Occipital lobe (tissue), 2 donors: Measurements from ENCODE around the gene GPR139. TPM values are rescaled to one million over a fixed set of nuclear protein-coding genes. Genes with fewer than 3 reads are reported as not detected.

Experiments used
- DNase-seq: peaks from one replicate; lab custom pipeline; 2025; lab: John Stamatoyannopoulos, UW
- total RNA-seq: library from RNA; depleted of rRNA; stranded (reverse); fragments of >200 nt; gene quantifications from one replicate; pipeline ENCODE4 v1.2.3, GENCODE V29; 2014

Gene GPR139
- total RNA-seq, 1 donor from 2014 or later: 1.4 TPM

DNA sequence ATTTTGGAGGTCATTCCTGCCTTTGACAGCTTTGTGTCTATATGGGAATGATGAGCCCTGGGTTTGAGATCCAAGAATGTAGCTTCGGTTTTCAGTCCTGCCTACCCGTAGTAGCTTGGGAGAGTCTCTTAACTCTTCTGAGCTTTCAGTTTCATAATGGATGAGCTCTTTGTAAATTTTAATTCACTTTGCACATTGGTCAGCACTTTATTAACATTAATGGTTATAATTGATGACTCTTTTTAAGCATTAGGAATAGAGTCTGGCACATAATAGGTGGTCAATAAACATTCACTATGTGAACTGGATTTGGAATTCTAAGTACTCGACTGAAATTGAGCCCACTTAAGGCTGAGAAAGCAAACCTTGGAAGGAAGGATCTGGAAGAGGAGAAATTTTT, 17.3 kb downstream of the GPR139 start:
- no peak for DNase-seq

DNA sequence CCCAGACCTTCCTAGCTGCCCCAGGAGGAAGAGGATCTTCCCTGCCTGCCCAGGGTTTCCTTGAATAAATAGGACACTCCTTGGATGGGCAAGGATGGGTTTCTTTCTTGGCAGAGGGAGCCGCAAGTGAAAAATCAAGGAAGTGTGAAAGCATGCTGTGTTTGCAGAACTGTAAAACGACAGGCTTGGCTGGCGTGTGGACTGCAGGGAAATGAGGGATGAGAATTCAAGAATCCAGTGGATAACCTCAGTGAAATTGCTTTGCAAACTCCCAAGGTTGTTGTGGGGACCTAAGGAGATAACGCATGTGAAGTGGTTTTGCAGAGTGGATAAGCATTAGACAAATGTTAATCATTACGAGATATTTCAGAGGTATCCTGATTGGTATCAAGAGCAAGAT, 20.4 kb downstream of the GPR139 start:
- DNase-seq: no peak

DNA sequence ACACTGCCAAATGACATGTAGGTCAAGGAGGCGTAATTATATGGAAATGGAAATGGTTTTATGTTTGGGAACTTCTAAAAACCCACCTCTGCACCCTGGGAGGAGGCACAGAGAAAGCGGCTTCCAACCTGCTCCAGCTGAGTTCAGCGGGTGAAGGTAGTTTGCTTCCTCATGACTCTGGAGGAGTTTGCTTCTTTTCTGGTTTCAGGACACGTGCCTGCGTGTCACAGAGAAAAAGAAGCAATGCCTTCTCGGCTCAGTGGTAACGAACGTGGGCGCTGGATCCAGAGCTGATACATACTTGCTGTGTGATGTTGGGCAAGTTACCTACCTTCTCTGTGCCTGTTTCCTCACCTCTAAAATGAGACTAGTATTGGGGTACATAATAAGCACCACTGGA, 22.1 kb downstream of the GPR139 start:
- DNase-seq: no peak

DNA sequence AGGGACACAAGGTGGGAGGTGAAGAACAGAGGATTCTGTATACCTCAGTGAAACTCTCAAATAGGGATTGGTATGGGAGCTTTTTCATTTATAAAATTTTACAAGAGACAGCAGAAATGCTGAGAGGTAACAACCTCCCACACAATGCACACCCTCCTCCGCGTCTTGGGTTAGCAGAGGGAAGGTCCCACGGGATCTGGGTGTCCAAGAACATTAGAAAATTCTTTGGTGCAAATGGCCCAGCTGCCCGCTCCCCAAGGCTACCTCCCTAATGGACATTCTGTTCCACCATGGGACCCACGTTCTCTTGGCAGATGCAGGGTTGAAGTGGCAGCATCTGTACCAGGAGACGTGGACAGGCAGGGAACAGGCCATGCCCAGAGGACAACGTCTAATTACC, 22.5 kb downstream of the GPR139 start:
- DNase-seq: peak; percentile 5

DNA sequence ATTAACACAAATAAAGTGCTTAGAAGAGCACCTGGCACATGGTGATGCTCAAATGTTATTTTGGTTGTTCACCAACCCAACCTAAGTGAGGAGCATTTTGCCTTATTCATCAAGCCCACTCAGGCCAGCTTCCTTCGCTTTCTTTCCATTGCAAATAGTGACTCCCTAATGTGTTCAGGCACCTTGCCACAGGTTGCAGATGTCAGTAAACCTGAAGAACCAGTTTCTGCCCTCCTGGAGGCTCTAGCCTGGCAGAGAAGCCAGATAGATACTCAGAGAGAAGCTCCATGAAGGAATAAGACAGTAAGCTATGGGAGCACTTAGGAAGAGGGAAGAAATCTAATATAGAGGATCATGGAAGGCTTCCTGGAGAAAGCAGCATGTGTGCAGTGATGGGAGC, 23.9 kb downstream of the GPR139 start:
- no peak for DNase-seq

DNA sequence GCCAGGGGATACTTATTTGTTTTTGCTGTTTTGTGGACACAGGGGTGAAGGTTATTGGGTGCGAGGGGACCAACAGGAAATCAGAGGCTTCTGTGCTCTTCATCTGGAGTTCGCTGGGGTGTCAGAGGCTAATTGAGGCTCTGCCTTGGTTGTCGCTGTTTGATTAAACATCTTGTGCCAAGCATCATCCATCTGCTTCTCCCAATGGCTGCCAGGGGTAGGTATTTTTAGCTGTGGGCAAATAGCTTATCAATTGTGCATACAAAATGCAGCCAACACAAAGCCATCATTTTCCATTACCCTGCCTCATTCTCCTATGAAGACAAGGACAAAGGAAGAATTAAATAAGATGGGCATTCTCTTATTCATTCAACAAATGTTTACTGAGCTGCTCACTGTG, 27.8 kb downstream of the GPR139 start:
- DNase-seq: no peak

DNA sequence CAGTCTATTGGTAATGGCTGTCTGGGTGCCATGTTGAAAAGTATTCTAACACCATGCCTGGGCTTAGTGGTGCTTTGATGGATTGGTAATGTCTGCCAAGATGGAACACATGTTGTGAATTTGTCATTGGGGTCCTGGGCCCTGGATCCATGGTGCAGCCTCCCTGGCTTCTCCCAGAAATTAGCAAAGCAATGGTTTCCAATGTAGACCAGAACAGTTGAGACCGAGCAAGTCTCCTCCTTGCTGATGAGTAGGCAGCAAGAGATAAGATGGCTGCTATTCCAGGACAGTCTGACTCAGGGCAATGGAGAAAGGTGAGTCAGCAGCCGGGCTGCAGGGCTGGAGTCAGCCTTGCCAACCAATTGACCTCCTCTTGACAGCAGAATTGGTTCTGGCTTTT, 30.8 kb downstream of the GPR139 start:
- DNase-seq: no peak

DNA sequence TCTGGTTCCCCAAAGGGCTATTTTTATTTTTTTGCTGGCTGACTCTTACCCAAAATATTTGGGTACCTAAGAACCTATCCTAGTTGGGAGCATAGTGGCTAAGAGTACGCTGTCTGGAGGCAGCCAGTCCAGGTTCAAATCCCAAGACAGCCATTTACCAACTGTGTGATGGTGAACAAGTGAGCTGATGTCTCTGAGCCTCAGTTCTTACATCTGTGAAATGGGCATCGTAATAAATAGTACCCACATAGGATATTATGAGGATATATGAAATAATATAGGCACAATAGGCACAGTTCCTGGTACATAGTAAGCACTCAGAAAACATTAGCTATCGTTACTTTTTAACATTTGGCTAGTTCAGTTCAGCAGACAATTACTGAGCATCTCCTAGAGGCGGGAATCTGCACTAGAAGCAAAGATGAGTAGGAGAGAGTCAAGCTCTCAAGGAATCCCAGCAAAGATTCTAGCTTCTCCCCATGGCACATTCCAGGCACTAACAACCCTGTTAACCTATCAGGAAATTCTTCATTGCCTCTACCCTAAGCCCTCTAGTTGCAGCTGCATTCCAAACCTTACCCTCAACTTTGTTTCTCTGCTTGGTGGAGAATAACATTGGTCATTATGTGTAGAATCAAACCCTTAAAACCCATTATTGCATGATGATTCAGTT, 31.6 kb downstream of the GPR139 start:
- DNase-seq: no peak

DNA sequence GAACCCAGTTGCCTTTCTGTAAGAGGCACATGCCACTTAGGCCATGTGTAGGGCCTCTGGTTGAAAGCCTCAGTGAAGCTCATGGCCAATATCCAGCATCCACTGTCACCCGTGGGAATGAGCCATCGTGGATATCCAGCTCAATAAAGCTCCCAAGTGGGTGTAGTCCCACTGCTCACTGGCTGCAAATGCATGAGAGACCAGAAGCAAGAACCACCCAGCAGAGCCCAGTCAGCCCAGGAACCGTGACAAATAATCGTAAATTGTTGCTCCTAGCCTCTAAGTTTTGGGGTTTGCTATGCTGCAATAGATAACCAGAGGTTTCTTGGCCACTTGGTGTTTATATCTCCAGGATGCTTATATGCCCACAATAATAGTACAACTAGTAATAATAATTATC, 33.7 kb downstream of the GPR139 start:
- DNase-seq: no peak

DNA sequence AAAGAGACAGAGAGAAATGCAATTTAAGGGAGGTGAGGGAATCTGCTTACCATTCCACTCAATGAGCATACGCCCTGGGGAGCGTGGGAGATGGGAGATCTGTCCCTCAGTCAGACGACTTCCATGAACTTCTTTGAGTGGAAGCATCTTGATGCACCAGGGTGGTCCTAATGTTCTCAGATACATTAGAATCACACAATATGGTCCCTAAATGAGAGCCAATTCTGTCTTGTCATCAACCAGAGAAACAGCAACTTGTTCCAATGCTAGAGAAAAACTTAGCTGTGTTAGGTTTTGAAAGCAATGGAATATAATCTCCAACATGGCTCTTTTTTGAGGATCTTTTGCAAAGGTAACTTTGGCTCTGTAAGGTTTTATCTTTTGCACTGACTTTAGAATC, 44.1 kb downstream of the GPR139 start:
- DNase-seq: no peak

DNA sequence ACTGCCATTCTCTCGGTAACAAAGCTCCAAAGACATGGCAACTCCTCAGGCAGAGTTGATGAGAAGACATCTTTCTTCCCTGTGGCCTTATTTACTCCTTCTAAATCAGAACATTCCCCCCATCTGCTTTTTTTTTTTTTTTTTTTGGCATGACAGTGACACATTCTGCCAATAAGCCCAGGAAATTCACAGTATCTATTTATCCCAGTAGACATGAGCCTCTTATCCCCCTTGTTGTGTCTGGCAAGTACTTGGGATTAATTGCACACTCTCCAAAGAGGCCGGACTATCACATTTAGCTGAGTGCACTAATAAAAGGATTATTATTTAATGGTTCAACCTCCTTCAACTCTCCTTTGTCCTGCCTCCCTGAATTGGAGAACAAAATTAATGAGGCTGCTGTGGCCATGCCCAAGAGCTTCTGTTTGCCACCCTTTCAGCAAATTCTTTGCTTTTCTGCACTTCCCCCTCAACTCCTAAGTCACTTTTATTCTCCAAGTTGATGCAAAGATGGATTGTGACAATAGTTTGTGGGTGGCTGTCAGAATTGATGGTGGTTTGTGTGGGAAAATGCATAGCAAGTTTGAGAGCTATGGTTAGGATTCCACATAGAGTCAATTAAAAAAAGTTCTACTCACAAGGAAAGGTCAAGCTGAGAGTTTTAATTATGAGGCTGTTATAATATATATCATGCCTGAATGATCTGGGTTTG, 47.2 kb downstream of the GPR139 start:
- DNase-seq: no peak

DNA sequence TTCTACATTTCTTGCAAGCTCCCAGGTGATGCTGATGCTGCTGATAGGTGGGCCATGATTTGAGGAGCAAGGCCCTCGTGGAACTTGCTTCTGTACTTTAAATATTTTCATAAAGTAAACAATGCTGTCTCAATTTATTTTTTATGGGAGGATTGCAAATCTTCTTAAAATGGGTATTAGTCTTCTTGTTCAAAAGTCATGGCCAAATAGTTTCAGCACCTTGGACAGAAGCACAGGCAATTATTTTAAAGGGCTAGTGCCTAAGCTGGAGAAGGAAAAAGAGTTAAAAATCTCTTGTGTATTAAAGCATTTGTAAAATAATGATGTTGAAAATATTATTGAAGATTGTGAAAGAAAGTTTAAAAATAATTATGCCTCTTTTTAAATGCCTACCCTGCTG, 50.5 kb downstream of the GPR139 start:
- no peak for DNase-seq

DNA sequence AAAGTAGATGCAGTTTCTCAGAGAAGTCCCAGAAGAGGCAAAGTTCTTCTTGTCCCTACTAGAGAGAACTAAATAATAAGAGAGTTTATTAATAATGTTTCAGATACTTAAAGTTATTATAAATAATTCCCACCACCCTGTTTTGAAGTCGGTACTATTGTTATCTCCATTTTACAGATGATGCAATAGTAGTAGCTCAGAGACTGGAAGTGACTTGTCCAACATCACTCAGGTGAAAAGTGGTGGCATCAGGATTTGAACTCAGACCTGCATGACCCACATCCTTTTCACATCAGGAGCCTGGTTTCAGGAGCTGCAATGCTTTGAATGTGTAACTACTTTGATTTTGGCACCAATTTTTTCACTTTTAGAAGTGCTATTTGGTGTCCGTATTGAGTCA, 52.7 kb downstream of the GPR139 start:
- no peak for DNase-seq

DNA sequence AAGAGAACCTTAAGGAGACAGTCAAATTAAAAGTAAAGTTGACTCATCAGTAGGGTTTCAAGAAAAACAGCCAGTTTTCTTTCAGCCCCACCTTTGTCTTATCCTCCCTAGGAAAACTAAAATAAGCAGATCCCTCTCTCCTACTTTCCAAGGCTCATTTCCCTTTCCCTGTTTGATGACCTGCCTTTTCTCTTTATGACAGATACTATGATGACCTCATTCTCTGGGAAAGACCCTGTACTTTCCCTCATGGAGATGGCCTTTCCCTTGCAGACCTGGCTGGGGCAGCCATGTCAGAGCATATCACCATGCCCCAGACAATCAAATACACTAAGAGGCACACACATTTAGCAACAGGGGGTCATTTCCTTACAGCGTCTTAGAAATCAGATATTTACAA, 53.6 kb downstream of the GPR139 start:
- no peak for DNase-seq

DNA sequence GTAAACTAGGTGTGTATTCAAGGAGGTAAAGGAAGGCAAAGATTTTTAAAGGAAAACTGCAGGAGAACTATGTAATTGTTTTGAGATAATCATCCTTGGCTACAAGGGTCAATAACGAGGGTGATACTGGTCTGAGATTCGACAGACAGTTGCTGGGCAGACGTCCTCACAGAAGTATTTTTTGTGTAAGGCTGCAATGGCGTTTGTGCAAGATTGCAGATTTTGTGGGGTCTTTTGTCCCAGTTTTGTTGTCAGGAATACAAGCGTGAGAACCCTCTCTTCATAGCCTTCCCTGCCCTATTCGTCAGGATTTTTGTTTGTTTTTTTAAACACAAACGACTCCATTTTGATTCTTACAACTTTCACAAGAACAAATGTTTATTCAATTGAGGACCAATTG, 57.5 kb downstream of the GPR139 start:
- DNase-seq: no peak

DNA sequence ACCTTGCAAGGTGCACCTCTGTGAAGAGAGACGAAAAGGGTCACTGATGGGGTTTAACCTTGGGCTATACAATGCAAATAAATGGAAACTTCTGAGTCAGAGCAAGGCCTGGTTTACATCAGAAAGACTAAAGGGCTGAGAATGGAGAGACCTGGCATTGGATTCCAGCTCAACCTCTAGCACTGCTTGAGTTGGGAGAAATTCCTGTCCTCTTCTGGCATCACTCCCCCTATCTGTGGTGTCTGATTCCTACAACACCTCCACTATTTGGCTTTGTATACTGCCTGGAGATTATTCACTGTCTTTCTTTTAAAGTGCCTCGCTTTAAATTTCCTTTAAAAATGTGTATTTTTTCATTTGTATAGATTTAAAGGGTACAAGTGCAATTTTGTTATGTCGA, 68.8 kb downstream of the GPR139 start:
- no peak for DNase-seq

DNA sequence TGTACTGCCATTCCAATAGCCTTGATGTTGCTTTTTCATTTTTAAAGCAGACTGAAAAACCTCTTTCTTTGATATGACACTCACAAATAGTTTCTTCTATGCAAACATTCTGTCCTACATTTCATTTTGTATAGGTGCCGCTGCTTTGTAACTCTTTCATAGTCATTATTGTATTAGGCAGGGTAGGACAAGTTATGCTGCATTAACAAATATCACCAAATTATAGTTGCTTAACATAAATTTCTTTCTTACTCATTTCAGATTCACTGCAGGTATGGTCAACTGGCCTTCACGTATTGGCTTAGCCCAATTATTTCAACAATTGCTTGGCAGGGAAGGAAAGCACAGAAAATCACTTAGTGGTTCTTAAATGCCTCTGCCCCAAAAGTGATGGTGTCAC, 70.8 kb downstream of the GPR139 start:
- no peak for DNase-seq

DNA sequence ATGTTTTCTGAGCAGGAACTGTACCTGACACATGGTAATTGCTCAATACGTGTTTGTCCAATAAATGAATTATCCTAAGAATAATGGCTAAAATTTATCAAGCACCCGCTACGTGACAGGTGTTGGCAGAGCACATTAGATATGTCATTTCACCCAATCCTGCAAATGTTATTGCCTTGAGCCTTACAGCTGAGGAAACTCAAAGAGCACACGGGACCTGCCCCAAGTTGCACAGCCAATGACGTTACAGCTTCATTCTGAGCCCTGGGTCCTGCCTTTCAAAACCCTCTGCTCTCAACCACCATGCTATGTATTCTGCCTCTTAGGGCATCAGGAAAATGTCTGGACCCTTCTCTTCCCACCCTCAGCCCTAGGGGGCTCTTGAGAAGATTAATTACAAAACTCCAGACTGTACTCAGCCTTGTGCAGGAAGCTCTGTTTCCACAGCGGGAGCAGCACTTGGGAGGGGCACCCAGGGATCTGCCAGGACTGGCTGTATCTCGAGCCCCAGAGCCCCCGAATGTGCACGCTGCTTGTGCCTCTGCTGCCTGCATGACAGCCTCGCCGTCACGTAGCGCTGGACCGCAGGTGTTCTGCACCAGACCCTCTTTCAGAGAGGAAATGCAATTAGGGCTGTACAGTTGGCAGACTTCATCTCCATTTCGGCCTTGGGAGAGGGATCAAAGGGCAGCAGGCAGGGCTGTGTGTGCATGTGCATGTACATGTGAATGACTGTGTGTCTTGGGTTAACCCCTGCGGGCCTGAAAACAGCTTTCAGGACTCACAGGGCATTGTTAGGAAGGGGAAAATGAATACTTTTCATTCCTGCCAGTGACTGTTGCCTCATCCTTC, 71.6 kb downstream of the GPR139 start:
- DNase-seq: no peak

DNA sequence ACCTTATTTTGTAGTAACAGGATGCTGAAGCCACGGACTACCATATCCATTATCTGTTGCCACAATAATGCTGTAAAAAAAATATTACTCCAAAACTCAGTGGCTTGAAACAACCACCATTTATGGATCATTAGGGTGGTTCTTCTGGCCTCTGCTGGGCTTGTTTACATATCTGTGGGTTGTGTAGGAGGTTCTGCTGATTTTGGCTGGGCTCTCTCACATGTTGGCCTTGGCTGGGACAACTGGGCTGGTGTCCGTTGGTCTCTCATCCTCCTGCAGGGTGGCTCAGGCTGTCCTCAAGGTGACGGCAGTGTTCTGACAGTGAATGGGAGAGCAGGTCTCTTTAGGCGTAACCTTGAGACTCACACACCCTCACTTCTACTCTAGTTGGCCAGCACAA, 76.0 kb downstream of the GPR139 start:
- no peak for DNase-seq

DNA sequence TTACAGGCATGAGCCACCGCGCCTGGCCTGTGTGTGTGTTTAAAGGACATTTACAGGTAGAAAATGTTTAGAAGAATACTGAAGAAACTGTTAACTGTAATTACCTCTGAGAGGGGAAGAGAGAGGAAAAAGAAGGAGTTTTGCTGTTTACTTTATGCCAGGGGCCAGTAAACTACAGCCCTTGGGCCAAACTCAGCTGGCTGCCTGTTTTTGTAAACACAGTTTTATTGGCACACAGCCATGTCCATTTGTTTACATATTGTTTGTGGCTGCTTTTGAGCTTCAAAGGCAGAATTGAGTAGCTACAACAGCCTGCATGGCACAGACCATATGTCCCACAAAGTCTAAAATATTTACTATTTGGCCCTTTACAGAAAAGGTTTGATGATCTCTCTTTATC, 76.4 kb downstream of the GPR139 start:
- no peak for DNase-seq

DNA sequence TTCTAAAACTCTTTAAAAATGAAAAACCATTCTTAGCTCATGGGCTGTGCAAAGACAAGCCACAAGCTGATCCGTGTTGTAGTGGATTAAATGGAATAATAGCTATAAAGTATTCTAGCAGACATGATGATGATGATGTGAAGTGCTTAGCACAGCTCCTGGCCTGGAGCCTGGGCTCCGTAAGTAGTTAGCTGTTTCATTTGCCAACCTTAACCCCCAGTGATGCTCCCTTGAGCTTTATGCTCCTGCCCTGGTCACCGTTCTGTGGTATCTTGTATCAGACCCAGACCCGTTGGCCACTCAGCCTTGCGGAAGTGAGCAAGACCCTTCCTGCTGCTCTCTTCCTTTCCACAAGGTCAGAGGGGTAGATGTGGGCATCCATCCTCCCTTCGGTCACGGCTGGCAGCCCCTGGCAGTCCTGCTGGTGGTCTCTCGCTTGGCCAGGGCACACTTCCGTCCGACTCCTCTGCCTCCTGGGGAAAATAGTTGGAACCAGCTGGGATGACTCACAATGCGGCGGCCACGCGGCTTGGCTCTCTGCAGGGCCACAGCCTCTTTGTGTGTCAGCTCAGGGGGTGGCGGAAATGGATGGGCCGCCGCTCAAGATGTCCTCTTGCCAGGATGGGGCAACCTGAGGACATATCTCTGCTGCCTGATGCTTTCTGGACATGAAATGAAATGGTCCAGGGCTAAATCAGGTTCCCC, 79.1 kb downstream of the GPR139 start:
- no peak for DNase-seq

DNA sequence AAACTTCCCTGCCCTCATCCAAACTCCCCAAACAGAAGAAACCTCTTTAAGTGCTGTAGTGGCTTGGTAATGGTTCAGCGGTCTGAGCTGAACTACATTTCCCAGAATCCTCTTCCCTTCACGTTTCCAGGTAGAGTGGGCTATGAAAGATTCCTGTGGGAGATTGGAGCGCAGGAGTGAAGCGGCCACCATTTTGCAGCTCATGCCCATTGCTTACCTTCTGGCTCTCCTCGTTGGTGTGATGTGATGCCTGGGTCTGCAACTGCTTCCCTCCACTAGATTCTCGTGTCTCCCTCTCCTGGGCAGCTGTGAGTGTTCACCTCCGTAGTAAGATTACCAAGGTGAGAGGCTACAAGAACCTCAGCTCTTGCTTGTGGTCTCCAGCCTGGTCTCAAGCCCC, 82.1 kb downstream of the GPR139 start:
- DNase-seq: no peak
